GM18498 (cell line): ENCODE results near the gene ATN1.

Source experiments
- ATAC-seq: cut with Tn5 transposase; IDR thresholded peaks from one replicate; pipeline ENCODE4 v1.9.1; 2021; ENCODE audit warnings: mild to moderate bottlenecking, moderate library complexity; ENCODE audit not compliant: unreplicated experiment

ATN1 gene

DNA sequence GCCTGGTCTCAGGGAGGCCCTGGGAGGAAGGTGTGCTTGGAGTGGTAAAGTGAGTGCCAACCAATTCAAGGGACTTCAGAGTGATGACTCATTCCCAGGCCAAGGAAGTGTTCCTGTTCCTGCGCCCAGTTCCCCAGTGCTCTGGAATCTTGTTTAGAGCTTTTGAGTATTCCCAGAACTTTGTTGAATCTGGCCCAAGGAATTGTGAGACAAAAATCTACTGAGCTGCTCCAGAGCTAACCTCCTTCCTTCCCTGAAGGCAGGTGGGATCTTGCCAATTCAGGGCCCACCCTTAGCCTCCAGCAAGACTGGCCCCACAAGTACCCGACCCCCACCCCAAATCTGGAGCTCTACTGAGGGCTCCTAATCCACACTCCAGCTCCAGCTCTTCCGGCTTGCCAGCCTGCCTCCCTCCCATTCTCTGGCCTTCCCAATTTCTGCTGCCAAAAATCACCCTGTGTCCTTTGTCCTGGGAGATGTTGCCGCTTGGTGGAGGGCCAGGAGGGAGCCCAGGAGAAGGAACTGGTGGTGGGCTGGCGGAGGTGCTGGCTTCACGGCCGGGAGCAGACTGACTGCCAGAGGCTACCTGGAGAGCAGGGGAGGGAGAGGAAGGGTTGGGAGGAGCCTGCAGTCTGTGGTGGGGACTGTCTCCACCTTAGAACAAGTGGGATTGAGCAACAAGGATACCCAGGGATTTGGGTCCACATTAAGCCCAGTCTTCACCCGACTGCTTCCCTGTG, 2.0 kb upstream of the ATN1 start:
- ATAC-seq = no peak

DNA sequence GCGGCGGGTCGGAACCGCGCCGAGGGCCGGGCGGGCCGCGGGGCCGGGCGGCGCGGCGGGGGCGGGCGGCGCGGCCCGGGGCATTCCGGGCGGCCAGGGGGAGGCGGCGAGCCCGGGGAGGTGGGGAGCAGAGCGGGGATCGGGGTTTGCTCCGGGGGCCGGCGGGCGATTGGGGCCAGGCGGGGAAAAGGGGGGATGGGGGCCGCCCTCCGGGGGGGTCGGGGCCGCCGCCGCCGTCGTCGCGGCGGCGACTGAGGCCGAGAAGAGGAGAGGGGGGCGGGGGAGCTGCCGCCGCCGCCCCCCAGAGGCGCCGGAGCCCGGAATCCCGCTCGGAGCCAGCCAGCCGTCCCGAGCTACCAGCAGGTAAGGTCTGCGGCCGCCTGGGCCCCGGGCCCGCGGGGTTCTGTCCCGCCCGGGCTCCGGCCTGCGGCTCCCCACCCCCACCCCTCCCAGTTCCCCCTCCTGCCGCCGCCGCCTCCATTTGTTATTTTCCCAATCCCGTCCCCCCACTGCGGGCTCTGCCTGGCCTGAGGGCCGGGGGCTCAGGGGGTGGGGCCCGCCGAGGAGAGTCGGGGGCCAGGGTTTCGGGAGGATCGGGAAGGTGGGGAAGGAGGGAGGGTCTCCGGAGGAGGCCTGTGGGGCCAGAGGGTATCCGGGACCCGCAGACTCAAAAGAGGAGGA, 403 bp downstream of the ATN1 start:
- no peak for ATAC-seq

GRCh38 chr12:6928703-6929407, 1.1 kb downstream of the ATN1 start:
- no peak for ATAC-seq

DNA sequence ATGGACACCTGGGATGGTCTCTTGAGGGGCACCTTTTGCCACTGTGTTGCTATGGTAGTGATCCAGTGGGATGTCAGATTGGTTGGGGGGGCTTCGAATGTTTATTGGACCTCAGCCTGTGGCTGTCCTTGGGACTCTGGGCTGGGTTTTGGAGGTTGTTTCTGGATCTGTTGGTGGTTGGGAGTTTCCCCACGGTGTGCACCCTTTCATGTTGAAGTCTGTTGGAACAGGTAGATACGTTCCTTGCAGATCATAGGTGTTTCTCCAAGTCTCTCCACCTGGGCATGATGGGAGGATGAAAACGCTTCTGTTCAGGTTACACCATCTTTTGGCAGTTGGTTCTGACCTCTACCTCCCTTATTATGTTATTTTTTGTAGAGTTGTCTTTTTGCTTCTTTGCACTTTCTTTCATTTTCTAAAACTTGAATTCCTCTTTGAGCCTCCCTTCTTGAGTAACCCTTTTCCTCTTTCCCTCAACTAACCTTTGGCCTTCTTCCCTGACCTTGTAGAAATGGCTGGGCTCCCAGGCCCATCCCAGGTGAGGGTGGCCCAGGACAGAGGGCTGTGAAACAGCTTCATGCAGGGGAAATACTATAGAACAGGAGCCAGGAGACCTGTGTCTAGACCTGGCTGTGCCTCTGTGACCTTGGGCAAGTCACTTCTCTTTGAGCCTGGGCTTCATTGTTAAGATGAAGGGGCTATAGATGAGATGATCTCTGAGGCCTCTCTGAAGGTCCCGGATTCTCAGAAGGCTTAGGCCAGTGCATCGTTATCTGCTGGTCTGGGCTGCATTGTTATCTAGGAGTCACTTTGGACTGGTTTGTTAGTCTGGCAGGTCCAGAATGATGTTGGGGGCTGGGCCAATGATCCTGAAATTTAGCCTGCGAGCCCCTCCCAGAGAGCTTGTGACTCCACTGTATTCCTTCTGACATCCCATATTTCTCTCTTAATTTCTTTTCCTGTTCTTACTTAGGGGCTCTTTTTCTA, 2.0 kb downstream of the ATN1 start:
- ATAC-seq = no peak

DNA sequence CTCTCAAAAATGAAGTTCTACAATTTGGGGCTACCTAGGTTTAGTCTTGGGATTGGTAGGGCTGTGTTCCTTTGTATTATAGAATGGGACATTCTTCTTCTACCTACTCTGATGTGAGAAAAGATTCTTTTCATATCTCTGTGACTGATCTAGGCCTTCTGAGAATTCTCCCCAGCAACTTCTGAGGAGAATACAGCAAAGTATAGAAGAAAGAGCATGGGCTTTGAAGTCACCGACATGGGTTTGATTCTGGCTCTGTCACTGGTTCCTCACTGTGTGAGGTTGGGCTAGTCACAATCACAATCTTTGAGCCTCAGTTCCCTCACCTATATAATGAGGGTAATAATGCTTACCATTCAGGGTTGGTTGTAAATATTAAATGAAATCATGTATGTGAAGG, 5.0 kb downstream of the ATN1 start:
- ATAC-seq = no peak

DNA sequence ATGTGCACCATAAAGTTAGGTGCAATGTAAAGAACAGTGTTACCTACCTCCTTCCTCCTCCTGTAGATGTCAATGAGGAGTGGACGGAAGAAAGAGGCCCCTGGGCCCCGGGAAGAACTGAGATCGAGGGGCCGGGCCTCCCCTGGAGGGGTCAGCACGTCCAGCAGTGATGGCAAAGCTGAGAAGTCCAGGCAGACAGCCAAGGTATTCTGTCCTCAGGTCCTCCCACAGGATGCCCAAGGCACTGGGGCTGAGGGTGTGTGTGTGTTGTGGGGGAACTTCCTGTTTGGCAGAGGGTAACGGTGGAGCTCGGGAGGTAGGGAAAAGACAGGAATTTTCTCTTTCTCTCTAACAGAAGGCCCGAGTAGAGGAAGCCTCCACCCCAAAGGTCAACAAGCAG, 6.4 kb downstream of the ATN1 start:
- no peak for ATAC-seq

GRCh38 chr12:6935371-6936193, 7.8 kb downstream of the ATN1 start:
- ATAC-seq = no peak

DNA sequence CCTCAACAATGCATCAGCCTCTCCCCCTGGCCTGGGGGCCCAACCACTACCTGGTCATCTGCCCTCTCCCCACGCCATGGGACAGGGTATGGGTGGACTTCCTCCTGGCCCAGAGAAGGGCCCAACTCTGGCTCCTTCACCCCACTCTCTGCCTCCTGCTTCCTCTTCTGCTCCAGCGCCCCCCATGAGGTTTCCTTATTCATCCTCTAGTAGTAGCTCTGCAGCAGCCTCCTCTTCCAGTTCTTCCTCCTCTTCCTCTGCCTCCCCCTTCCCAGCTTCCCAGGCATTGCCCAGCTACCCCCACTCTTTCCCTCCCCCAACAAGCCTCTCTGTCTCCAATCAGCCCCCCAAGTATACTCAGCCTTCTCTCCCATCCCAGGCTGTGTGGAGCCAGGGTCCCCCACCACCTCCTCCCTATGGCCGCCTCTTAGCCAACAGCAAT, 8.5 kb downstream of the ATN1 start:
- no peak for ATAC-seq

GRCh38 chr12:6936636-6937480, 9.1 kb downstream of the ATN1 start:
- no peak for ATAC-seq

DNA sequence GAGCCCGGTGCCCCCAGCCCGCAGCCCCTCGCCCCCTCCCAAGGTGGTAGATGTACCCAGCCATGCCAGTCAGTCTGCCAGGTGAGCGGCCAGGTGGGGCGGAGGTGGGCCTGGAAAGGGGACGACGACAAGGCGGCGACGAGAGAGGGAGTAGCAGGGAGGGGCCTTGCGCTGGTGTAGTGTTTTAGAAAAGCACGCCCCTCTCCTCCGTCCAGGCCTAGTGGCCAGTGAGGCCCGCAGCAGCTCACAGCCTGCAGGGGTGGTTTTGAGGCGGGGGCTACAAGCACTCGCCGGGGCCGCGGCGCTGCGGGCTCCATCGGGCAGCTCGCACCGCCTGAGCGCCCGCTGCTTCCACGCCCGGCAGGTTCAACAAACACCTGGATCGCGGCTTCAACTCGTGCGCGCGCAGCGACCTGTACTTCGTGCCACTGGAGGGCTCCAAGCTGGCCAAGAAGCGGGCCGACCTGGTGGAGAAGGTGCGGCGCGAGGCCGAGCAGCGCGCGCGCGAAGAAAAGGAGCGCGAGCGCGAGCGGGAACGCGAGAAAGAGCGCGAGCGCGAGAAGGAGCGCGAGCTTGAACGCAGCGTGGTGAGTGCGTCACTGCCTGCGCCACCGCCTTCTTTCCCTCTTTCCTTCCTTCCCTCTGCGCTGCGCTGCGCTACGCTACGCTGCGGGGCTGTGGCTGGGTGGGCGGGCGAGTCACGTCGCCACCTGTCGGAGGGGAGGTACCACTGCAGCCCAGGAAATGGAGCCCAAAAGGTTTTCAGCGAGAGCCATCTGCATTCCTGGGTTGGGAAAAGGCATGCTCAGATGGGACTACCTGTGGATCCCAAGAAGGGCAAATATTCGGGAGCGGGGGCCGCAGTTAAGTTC, 10.0 kb downstream of the ATN1 start:
- ATAC-seq = peak; percentile 91

- ATAC-seq = no peak
These were observed 10.8 kb downstream of the ATN1 start for GRCh38 chr12:6938353-6939190.

- no peak for ATAC-seq
These were observed 11.4 kb downstream of the ATN1 start for GRCh38 chr12:6939191-6939540.

DNA sequence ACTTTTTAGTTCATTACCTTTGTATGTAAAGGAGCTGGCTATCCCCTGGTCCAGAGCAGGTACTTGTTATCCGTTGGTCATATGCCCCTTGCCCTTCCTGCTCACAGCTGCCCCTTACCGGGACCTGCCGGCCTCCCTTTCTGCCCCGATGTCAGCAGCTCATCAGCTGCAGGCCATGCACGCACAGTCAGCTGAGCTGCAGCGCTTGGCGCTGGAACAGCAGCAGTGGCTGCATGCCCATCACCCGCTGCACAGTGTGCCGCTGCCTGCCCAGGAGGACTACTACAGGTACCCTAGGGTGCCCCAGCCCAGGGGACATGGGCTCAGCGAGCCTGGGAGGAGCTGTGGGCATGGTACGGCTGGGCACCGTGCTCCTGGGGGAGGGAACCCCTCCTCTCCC, 13.5 kb downstream of the ATN1 start:
- no peak for ATAC-seq

DNA sequence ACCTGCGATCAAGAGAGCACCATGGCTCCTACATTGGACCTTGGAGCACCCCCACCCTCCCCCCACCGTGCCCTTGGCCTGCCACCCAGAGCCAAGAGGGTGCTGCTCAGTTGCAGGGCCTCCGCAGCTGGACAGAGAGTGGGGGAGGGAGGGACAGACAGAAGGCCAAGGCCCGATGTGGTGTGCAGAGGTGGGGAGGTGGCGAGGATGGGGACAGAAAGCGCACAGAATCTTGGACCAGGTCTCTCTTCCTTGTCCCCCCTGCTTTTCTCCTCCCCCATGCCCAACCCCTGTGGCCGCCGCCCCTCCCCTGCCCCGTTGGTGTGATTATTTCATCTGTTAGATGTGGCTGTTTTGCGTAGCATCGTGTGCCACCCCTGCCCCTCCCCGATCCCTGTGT, 14.0 kb downstream of the ATN1 start:
- no peak for ATAC-seq

- ATAC-seq = no peak
These were observed 14.5 kb downstream of the ATN1 start for GRCh38 chr12:6942331-6942665.

GRCh38 chr12:6943389-6943721, 15.6 kb downstream of the ATN1 start:
- peak; percentile 29 for ATAC-seq

DNA sequence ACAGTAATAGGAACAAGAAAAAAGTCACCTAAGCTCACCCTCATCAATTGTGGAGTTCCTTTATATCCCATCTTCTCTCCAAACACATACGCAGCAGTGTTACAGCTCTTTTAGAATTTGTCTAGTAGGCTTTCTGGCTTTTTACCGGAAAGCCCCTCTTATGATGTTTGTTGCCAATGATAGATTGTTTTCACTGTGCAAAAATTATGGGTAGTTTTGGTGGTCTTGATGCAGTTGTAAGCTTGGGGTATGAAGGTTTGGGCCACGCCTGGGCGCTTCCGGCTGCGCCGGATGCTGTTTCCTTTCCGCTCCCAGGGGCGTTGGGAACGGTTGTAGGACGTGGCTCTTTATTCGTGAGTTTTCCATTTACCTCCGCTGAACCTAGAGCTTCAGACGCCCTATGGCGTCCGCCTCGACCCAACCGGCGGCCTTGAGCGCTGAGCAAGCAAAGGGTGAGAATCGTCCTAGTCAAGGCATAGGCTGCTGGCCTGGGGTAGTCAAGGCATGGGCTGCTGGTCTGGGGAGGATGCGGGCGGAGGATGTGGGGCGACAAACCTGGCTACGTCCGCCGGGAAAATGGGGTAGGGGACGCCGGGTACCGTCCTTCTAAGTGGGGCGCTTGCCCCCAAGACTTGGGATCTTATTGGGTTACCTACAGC, 16.1 kb downstream of the ATN1 start, which contains the start of the genes C12orf57 and RNU7-1:
C12orf57 (plus strand) TSS at position 301 of the 659 bp plus-strand sequence; CDS start at position 401, 100 bp downstream.
RNU7-1 (plus strand) TSS at position 95 of the 659 bp plus-strand sequence.
- peak; percentile 41 for ATAC-seq
